GM19239 (cell line): ENCODE results near the gene ZNF691.
A peak's percentile ranks its signal among the peaks of the same experiment; 100 is the strongest.

Experiments
- DNase-seq: peaks from one replicate; pipeline ENCODE4 v3.0.0; 2011; ENCODE audit warnings: low spot score; ENCODE audit not compliant: insufficient read length
- FAIRE-seq: peaks from 2 replicates; lab custom pipeline; 2011; peaks lifted over from hg19 to GRCh38; lab: Jason Lieb, UNC

ZNF691 gene

DNA sequence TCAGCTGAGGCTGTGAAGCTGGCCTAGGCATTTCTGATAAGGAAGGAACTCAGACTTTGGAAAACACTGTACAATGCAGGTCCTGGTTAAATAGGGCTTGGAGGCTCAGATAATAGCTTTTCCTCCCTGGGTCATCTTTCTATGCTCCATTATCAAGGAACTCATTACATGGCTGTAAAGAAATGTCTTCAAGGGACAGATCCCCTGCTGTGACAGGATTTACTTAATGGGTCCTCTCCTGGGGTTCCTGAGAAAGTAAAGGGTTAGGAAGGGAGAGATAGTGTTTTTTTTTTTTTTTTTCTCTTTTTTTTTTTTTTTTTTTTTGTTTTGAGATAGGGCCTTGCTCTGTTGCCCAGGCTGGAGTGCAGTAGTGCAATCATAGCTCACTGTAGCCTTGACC is 15.1 kb upstream of the ZNF691 start:
- no peak for FAIRE-seq

DNA sequence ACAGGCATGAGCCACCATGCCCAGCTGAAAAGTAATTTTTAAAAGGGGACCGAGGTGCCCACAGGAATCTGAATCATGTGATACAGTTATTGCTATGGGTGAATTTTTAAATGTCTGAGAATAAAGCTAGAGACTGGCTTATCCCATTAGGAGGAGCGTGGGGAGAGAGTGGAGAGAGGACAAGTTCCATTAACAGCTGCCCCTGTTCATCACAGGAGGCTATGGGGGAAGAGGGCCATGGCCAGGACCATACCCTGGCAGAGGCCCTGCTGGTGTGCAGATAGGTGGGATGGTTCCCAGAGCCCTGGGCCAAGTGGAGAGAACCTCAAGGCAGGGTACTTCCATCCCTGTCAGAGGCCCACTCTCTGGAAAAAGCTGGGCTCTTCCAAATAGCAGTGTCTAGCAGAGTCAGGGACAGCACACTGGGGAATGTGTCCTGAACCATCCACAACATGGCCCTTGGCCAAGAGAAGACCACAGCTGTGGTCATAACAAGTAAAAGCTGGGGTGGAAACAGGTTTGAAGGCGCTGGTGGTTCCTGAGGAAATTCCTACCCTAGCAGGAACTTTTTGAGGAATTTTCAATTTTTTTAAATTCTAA is 13.7 kb upstream of the ZNF691 start:
- FAIRE-seq (no peak), DNase-seq (no peak)

More for the DNA sequence above, 15.1 kb upstream of the ZNF691 start:
- DNase-seq, result no peak

DNA sequence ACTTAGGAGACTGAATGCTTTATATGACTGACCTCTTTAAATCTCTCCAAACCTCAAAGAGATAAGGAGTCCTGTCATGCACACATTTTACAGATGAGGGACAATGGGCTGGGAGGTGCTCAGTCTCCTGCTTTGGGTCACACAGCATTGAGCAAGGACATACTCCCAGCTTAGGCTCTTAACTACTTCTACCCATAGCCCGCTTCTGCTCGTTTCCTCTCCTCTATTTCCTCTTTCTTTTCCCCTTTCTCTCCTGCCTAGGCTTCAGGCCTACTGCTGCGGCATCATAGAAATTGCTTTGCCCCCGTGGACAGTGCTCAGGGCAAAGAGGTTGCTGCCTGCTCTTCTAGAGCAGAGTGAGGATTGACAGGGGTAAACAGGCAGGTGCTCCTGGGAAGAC is 12.4 kb upstream of the ZNF691 start:
- FAIRE-seq, result no peak
- no peak for DNase-seq

DNA sequence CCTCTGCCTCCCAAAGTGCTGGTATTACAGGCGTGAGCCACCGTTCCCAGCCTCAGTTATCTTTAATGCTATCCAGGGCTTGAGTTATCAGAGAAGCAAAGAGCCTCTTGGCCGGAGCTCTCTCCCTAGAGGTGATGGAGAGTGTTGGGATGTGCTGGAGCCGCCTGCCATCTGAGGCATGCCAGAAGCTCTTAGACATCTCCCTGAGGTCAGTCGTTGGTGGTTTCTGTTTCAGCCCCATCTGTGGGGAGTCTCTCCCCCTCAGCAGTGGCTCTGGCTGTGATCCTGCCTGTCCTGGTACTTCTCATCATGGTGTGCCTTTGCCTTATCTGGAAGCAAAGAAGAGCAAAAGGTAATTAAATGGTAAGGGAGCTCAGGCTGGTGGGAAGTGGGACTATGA is 11.6 kb upstream of the ZNF691 start:
- FAIRE-seq (no peak), DNase-seq (no peak)

DNA sequence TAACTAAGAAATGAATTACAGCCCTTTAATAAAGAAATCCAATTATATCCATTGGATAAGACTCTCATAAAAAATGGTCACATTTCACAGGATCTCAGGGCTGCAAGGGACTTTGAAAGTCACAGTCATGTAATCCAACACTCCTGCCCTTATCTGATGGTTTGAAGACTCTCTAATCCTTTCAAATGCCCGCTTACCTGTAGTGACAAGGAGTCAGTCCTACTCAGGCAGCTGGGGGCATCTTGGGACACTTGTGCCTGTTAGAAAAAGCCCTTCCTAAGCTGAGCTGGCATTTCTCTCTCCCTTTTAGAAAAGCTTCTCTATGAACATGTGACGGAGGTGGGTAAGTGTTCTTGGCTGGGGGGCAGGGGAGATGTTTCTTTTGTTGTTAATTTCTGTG is 11.0 kb upstream of the ZNF691 start:
- FAIRE-seq, result no peak
- no peak for DNase-seq

DNA sequence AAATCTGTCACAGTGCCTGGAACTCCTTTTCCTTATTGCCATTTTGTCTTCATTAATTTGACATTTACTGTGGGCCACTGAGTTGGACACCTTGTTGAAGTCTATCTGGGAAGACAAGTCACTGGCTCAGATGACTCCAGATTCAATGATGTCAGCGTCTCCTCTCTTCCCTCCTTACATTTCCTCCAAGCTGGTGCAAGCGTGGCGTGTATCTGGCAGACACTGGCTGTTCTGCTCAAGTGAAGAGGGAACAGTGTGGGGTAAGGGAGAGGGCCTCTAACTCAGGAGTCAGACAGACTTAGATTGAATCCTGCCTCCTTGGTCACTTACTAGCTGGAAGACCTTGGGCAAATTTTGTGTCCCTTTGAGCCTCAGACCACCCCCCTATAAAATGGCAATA is 8.7 kb upstream of the ZNF691 start:
- DNase-seq (no peak), FAIRE-seq (no peak)

DNA sequence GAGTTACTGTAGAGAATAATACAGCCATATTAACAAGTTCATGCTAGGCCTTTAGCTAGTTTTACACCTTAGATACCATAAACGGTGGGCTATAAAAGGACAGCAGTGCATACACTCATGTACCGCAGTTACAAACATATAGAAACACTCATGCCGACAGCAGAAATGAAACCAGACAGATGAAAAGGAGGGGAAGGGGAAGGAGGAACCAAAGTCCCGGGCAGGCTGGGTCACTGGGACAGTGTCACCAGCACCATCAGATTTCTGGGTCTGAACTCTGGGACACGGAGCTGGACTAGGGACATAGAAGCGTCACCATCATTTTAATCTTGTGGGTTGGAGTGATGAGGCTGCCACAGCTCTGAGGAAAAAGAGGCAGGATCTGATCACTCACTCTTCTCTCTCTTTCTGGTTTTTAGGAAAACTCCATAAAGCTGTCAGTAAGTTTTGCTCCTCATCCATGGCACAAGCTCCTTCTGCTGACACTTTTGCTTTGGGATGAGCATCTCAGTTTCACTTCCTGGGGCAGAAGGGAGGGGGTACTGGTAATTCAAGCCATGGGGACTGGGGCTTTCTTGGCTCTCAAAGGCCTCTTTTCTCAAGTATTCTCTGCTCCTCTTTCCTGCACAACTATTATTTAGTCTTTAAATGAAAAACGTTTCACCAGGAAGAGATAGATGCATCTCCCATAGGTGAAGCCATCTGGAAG is 7.8 kb upstream of the ZNF691 start:
- FAIRE-seq, result peak; percentile 72

DNA sequence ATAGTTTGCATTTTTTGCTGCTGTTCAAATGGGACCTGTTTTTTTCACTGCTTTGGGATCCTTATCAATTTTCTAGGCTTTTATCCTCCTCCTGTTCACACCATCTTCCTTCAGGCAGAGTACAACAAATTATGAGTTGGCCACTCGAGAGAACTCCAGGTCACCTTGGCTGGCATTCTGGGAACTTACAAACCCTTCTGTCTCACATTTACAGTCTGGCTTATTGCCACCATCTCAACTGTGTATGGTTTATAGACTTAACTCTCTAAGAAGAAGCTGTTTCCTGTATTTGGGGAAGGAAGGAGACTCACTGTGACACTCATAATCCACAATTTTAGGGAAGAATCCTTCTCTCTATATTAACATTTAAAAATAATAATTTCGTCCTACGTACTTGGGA is 5.4 kb upstream of the ZNF691 start:
- DNase-seq, result no peak
- no peak for FAIRE-seq

More for the DNA sequence above, 7.8 kb upstream of the ZNF691 start:
- DNase-seq, result no peak

DNA sequence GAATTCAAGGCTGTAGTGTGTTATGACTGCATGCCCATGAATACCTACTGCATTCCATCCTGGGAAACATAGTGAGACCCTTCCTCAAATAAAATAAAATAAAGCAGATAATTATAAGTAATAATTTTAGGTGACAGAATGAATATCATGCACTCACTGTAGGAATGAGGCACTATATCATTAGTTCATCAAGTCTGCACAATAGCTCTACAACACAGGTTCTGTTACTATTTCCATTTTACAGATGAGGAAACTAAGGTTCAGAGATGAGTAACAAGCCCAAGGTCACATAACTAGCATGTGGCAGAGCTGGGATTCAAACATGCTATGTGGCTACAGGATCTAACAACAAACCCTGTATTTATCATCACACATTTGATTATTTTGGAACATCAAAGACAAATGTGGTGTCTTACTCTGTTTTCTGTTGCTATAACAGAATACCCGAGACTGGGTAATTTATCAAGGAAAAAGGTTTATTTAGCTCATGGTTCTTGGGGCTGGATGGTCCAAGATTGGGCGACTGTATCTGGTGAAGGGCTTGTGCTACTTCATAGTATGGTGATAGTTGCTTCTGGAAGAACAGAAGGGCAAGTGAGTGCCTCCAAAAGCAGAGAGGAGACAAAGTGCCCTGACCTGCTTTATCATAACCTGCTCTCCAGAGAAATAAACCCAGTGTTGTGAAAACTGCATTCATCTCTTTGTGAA is 4.8 kb upstream of the ZNF691 start:
- FAIRE-seq, result no peak
- no peak for DNase-seq

DNA sequence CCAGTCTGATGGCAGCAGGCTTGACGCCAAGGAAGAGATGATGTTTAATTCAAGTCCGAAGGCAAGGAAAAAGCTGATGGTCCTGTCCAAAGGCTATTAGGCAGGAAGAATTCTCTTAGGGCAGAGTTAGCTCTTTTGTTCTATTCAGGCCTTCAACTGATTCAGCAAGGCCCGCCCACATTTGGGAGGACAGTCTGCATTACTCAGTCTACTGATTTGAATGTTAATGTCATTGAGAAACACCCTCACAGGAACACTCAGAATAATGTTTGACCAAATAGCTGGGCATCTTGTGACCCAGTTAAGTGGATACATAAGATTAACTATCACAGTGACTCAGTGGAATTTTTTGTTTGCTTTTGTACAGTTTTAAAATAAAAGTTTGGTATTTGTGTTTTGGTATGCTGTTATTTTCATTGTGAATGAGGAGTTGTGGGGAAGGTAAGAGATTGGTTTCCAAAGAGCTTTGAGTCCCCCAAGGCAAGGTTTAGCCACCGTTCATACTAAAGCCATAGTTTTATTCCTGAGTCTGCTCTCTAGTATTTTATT is 1.7 kb upstream of the ZNF691 start:
- DNase-seq (no peak), FAIRE-seq (no peak)

DNA sequence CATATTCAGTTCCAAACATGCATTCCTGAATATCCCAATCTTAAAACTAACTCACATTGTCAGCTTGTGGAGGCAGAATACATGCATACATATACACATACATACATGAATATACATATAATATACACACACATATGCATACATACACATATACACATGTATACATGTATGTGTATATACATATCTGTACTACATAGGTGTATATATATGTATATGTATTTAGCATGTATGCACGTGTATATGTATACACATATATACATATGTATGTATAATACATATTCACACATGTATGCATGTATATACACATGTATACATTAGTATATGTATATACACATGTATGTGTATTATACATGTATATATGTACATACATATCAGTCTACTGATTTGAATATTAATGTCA is 1.2 kb upstream of the ZNF691 start:
- no peak for DNase-seq
- no peak for FAIRE-seq

DNA sequence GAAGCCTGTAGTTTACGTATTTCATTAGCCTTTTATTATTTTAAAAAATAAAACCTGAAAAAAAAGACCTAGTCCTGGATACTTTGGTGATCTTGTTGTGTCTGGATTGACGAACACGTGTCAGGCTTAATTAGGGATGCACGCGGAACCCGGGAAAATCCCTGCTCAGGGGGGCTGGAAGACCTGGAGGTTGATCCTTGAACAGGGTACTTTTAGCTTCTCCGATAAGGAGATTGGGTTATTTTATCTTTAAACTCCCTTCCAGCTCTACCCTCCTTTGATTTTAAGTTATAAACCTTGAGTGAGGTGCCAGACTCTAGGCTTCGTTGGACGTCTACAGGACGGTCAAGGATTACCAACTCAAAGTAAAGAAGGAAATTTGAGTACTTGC is 552 bp upstream of the ZNF691 start:
- no peak for FAIRE-seq
- no peak for DNase-seq

DNA sequence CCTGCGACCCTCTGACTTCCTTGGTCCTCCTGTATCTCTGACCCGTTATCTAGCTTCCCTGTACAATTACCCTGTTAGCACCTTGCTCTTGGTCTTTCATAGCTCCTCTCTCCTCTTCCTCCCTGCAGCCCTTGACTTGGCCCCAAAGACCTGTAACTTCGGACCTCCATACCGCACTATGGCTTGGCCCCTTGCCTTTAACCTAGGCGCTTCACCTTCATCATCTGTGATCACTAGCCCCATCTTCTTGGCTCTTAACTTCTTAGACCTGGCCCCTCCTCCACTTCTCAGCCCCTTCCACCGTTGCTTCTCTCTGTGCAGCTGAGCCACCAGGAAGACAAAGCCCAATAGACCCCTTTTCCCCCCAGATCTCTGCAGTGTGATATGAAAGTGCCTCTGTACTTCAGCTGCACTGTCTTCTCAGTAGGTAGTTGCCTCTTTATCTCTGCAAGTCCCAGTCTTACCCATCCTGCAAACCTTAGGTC is 740 bp downstream of the ZNF691 start:
- no peak for DNase-seq
- FAIRE-seq, result peak; percentile 64

DNA sequence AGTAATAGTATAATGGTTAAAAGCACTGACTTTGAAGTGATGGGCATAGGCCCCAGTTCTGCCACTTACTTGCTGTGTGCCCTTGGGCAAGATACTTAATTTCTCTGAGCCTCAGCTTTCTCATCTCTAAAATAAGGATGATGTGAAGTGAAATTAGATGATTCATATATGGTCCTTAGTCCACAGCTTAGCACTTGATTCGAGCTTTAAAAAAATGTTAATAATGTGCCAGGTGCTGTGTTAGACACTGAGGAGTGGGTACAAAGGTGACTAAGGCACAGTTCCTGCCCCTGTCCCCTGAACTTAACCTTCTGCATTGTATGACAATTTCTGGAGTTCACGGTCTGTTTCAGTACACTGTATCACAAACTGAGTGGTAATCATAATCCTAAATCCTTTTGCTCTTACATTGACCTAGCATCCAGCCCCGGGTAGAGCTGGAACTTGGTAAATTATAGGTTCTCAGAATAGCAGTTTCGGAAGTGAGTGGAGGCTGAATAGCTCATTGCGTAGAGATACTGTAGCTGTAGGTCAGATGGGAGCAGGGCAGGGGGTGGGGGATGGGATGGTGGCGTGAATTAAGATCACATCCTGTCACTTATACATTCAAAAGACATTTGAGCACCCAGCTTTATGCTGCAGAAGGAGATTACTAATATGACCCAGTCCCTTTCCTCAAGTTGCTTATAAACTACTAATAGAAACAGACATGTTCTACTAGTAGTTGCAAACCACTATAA is 1.5 kb downstream of the ZNF691 start:
- FAIRE-seq, result no peak
- DNase-seq, result no peak

DNA sequence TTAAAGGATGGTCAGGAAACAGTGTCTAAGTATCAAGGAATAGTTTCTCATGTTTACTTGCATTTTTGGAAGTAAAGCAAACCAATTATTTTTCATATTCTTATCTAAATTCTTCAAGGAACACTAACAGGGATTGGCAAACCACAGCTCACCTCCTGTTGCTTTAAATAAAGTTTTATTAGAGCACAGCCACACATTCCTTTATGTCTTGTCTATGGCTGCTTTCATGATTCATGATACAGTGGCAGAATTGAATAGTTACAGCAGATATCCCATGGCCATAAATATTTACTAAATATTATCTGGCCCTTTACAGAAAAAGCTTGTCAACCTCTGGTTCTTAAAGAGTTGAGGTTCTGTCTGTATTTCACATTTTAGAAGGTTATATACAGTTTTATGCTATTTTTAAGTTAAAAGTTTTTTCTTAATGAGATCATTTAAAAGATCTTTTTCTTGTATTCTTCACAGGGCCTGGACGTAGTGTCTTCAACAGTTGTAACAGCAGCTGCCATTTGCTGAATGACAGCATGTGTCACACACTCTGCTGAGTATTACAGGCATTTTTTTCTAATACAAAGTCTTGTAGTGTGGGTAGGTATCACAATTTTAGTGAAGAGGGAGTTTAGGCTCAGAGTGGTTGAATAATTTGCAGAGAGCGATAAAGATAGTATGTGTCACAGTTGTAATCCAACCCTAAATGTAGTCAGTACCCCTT is 2.6 kb downstream of the ZNF691 start:
- DNase-seq, result no peak
- FAIRE-seq, result no peak

DNA sequence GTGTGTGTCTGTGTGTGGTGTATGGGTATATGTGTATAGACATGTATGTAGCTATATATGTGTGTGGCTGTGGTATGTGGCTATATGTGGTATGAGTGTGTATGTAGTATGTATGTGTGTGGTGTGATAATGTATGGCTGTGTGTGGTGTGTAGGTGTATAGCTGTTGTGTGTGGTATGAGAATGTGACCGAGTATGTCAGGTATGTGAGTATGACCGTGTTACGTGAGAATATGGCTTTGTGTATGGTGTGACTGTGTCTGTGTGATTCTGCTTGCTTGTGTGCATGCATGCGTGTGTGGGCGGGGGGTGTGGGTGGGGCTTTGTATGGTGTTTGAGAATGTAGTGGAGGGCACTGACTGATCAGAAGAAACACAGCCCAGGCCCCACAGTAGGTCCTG is 3.5 kb downstream of the ZNF691 start:
- no peak for FAIRE-seq
- no peak for DNase-seq

DNA sequence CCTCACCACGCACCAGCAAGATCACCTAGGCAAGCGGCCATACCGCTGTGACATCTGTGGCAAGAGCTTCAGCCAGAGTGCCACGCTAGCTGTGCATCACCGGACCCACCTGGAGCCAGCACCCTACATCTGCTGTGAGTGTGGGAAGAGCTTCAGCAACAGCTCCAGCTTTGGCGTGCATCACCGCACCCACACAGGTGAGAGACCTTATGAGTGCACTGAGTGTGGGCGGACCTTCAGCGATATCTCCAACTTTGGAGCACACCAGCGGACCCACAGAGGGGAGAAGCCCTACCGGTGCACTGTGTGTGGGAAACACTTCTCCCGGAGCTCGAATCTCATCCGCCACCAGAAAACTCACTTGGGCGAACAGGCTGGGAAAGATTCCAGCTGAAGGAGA is 5.0 kb downstream of the ZNF691 start:
- no peak for DNase-seq
- no peak for FAIRE-seq

DNA sequence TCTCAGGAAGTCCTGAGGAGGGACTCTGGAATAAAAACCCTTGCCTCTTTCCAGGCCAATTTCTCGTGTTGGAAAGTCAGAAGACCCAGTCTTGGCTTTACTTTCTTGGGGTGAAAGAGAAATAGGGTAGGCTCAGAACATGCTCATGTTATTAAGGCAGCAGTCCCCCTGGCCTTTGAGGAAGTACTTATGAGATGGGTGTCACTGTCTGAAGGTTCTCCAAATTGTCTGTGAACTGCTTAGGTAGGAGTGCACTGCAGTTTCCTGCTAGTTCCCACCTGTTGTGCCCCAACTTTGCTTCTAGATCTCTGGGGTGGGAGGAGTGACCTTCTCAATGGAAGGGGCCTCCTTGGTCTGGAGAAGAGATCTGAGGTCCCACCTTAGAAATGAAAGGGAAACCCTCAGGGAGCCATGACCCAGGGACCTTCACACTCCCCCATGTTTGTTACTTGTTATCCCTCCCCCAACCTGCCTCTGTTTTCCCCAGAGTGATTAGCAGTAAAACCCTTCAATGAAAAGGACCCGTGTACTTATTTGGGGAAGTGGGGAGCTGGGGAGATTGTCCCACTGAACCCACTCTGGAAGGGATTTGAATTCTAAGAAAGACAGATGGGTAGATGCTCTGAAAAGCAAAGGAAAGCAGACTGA is 5.7 kb downstream of the ZNF691 start:
- no peak for FAIRE-seq
- DNase-seq, result no peak

DNA sequence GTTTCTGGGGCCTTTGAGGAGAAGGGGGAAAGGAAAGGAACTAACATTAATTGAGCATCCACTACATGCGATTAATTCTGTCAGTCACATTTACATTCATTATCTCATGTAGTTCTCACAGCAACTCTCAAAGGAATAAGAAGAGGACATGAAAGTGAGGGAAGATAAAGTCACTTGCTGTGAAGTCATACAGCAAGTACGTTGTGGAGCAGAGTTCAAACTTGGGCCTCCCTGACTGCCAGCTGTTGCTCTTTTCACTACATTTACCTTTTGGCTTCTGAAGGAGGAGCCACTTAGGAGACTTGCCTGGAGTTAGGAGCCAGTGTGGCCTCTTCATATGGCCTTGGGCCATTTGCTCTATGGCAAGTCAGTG is 6.2 kb downstream of the ZNF691 start:
- FAIRE-seq (no peak), DNase-seq (no peak)
